GM10266 (cell line): ENCODE results near the gene KLK13.
A peak's percentile ranks its signal among the peaks of the same experiment; 100 is the strongest.

Source experiments
- DNase-seq: peaks from one replicate; pipeline ENCODE4 v3.0.0; 2012; ENCODE audit errors: extremely low spot score
- CTCF ChIP-seq: IDR thresholded peaks from 2 replicates; pipeline ENCODE4 v1.5.1; 2012; ENCODE audit warnings: mild to moderate bottlenecking, low read depth; ENCODE audit not compliant: control insufficient read depth, insufficient read depth; ENCODE audit errors: missing control alignments

KLK13 gene

GRCh38 chr19:51064534-51065220, at the start of gene KLK13:
Gene KLK13, minus strand, starts transcription at chr19:51065092. Its CDS starts 25 bp downstream, at chr19:51065067.
- no peak for DNase-seq
- TF ChIP-seq CTCF, result no peak

GRCh38 chr19:51114087-51114729, 49.3 kb upstream of the KLK13 start:
- TF ChIP-seq CTCF, result no peak
- no peak for DNase-seq

GRCh38 chr19:51111606-51112005, 46.7 kb upstream of the KLK13 start:
- TF ChIP-seq CTCF, result no peak
- no peak for DNase-seq

GRCh38 chr19:51110666-51110971, 45.7 kb upstream of the KLK13 start:
- TF ChIP-seq CTCF, result no peak

GRCh38 chr19:51108805-51109146, 43.9 kb upstream of the KLK13 start:
- DNase-seq, result no peak
- TF ChIP-seq CTCF, result no peak

More at GRCh38 chr19:51110666-51110971, 45.7 kb upstream of the KLK13 start:
- DNase-seq, result no peak

GRCh38 chr19:51108066-51108804, 43.3 kb upstream of the KLK13 start, which contains the start of gene CTU1:
Gene CTU1, minus strand, starts transcription at chr19:51108409. Its CDS starts 3,840 bp downstream, at chr19:51104569.
- TF ChIP-seq CTCF, result no peak
- peak; percentile 98 for DNase-seq
